Hematopoietic multipotent progenitor cell treated with erythropoietin and hydrocortisone succinate and interleukin-3 and kit ligand, for 15 days (in vitro differentiated cells): ENCODE results near the gene CLIP2.
A peak's percentile ranks its signal among the peaks of the same experiment; 100 is the strongest.
"Not testable (repeated sequence)": the region's sequence is repeated elsewhere in the genome, so short reads cannot be mapped to it uniquely, and the experiment has no call there.

Source experiments
- DNase-seq: peaks from one replicate; pipeline ENCODE4 v3.0.0-alpha.2; 2015; ENCODE audit warnings: low spot score

CLIP2 gene

DNA sequence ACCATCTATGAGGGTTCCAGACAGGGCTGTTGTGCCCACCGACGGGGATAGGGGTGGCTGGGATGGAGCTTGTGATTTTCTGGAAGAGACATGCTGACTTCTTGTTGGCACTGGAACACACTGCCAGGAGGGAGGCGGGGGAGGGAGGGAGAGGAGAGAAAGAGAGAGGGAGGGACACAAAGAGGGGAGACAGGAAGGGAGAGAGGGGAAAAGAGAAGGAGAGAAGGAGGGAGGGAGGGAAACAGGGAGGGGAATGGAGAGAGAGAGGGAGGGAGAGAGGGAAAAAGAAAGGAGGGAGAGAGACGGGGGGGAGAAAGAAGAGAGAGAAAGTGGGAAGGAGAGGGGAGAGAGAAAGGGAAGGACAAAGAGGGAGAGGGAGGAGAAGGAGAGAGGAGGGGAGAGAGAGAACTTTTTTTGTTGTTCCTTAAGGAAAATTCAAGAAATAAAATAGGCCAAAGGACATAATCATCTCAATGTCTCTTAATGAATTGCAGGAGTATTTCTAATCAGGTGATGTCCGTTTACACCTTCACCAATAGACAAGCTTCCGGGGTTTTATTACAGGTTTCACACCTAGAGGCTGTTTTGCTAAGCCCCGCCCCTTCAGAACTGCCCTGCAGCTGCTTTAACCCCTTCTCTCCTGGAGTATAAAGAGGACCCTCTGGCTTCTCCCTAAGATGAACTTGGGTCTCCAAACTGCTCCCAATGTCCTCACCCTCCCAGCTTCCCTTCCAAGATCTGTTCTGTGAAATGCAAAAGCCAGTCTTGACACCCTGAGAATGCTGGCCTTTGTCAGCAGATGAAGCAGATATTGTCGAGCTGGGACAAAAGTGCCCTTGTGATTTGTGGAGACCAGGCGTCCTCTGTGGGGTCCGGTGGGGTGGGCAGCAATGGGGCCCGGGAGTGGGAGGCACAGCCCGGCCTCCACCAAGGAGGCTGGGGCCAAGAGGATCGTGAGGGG lies 82.5 kb downstream of the CLIP2 start:
- DNase-seq: no peak

DNA sequence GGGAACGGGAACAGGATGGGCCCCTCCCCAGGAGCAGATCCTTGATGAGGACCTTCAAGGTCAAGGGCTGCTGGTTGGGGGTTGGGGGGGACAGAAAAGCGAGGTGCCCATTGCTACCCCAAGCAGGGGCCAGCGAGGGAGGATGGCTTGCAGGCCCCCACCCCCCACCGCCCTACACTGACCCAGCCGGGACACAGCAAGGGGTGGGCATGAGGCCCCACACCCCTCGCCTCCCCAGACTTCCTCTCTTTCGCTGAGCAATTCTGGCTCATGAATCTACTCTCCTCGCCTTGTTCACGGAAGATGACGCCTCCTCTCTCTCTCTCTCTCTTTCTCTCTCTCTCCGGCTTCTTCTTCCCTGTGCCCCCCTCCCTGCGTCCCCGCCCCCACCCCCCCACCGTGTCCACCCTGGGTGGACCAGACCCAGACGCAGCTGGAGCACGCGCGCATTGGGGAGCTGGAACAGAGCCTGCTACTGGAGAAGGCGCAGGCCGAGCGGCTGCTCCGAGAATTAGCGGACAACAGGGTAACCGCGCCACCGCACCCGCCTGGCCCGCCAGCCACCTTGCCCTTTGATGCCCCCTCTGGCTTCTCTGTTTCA lies 83.4 kb downstream of the CLIP2 start:
- DNase-seq: no peak

DNA sequence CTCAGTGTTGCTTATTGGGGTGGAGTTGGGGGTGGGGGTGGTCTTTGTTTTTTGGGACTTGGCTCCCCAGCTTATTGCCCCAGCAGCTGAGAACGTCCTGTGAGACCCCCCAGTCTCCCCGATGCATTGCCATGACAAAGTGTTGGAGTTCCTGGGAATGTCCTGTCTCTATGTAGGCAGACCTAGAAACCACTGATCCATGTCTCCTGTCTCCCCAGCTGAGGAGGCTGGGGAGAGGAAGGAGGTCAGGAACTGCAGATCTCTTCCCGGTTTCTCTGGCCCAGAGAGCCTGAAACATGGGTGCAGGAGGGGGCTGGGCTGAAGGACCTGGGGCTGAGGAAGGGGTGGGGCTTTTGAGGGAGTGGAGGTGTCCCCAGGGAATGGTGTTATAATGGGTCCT lies 84.3 kb downstream of the CLIP2 start:
- DNase-seq: no peak

GRCh38 chr7:74375726-74376220 lies 86.6 kb downstream of the CLIP2 start:
- DNase-seq: no peak

GRCh38 chr7:74376256-74377036 lies 87.2 kb downstream of the CLIP2 start:
- no peak for DNase-seq

DNA sequence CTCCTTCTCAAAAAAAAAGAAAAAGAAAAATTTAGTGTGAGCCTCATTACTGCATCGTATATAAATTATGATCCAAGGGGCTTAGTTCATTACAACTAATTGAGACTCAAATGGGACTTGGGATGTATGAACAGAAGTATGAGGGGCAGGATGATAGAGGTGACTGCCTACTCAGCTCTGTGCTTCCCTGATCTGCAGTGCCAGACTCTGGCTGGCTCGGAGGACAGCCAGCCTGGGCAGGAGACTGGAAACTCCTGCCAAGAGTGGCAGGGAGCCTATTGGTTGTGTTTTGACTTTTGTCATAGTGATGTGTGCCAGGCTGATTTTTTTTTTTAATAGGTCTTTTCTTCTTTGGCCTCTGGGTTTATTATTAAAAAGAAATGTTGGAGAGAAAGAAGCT lies 90.7 kb downstream of the CLIP2 start:
- DNase-seq: no peak

- no peak for DNase-seq
Measured at GRCh38 chr7:74380720-74381119, 91.5 kb downstream of the CLIP2 start.

GRCh38 chr7:74384086-74384485 lies 94.9 kb downstream of the CLIP2 start:
- DNase-seq: not testable (repeated sequence)

GRCh38 chr7:74384854-74385253 lies 95.6 kb downstream of the CLIP2 start:
- DNase-seq: not testable (repeated sequence)

GRCh38 chr7:74387606-74388005 lies 98.4 kb downstream of the CLIP2 start:
- no peak for DNase-seq

DNA sequence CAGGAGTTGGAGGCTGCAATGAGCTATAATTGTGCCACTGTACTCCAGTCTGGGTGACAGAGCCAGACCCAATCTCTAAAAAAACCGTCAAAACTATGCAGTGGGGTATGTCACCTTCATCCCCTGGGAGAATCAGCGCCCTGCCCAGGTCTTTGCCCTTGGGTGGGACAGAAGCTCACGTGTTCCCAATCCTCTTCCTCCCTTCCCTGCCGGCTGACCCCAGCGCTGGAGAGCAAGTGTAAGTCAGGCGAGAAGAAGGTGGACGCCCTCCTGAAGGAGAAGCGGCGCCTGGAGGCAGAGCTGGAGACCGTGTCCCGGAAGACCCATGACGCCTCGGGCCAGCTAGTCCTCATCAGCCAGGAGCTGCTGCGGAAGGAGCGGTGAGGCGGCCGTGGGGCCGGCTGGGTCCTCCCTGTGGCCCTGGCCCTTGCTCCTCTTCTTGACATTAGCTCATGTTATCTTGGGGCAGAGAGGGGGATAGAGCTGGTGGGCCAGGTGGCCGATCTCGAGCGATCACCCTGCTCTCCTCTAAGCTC lies 99.7 kb downstream of the CLIP2 start:
- DNase-seq: no peak

GRCh38 chr7:74393722-74394121 lies 104.5 kb downstream of the CLIP2 start:
- not testable (repeated sequence) for DNase-seq

GRCh38 chr7:74394601-74395000 lies 105.4 kb downstream of the CLIP2 start:
- DNase-seq: not testable (repeated sequence)

- DNase-seq: no peak
Measured at GRCh38 chr7:74395745-74396311, 106.6 kb downstream of the CLIP2 start.

- no peak for DNase-seq
Measured at GRCh38 chr7:74396993-74397392, 107.8 kb downstream of the CLIP2 start.

DNA sequence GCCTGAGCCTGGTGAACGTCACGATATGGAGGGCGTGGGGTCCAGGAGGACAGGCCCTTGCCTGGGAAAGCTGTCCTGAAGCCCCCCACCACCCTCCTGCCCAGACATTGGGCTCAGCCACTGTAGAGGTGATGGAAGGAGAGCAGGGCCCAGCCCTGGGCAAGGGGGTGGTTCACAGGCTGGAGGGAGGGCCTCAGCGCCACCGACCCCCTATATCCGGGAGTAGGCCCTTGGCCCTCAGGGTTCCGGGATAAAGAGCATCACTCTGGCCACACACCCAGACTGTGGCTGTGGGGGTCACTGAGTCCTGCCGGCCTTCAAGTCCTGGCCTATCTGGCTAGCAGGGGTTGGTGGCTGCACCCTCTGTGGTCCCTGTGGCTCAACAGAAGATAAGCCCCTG lies 109.2 kb downstream of the CLIP2 start:
- no peak for DNase-seq

GRCh38 chr7:74399006-74399405 lies 109.8 kb downstream of the CLIP2 start:
- no peak for DNase-seq

DNA sequence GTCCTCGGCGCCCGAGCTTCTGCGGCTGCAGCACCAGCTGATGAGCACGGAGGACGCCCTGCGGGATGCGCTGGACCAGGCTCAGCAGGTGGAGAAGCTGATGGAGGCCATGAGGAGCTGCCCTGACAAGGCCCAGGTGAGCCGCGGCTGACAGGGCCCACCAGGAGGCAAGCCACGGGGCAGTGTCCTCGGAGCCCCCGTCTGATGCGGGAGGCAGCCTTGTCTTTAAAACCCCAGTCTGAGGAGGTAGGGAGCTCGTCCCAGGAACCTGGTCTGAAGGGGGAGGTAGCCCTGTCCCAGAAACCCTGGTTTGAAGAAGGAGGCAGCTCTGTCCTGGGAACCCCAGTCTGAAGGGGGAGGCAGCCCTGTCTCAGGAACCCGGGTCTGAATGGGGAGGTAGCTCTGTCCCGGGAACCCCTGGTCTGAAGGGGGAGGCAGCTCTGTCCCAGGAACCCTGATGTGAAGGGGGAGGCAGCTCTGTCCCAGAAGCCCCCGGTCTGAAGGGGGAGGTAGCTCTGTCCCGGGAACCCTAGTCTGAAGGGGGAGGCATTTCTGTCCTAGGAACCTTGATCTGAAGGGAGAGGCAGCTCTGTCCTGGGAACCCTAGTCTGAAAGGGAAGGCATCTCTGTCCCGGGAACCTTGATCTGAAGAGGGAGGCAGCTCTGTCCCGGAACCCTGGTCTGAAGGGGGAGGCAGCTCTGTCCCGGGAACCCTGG lies 111.4 kb downstream of the CLIP2 start:
- DNase-seq: no peak

DNA sequence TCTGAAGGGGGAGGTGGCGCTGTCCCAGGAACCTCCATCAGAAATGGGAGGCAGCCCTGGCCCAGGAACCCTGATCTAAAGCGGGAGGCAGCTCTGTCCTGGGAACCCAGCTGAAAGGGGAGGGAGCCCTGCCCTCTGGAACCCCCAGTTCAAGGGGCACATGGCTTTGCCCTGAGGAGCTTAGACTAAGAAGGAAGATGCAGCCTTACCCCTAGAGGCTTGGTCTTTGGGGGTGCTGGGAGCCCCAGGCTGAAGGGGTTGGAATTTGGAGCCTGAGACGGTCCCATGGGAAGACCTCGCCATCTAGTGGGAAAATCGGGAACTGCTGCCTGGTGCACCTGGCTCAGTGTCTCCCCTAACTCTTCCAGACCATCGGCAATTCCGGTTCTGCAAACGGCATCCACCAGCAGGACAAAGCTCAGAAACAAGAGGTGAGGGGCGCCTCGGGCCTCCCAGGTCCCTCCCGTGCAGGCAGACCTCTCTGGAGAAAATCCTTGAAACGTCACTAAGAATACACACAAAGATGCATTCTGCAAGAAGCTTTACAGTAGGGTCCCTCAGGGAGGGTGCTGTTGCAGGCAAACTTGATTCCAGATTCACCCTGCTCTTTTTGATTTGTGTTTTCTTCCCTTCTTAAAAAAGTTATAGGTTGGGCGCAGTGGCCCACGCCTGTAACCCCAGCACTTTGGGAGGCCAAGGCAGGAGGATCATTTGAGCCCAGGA lies 112.1 kb downstream of the CLIP2 start:
- DNase-seq: peak; percentile 71

- not testable (repeated sequence) for DNase-seq
Measured at GRCh38 chr7:74402668-74403067, 113.5 kb downstream of the CLIP2 start.
